Astrocyte (in vitro differentiated cells and primary cell): ENCODE results near the gene TIMELESS.
"Not testable (repeated sequence)": the region's sequence is repeated elsewhere in the genome, so short reads cannot be mapped to it uniquely, and the experiment has no call there.

Experiments
- CTCF ChIP-seq: IDR thresholded peaks from 2 replicates; pipeline ENCODE4 v1.5.1; 2011; ENCODE audit warnings: low read depth, mild to moderate bottlenecking, inconsistent platforms, low read length, moderate library complexity; ENCODE audit not compliant: insufficient read depth
- EZH2 ChIP-seq: IDR thresholded peaks from 2 replicates; pipeline ENCODE4 v1.6.1; 2012; ENCODE audit warnings: mild to moderate bottlenecking, low read length, inconsistent platforms; ENCODE audit not compliant: insufficient read depth

GRCh38 chr12:56498126-56498902, 49.1 kb upstream of the TIMELESS start:
- TF ChIP-seq CTCF, EZH2: not testable (repeated sequence)
